BE2C (cell line): ENCODE data around the gene SNTA1.
A peak's percentile ranks its signal among the peaks of the same experiment; 100 is the strongest.
"Not testable (repeated sequence)": the region's sequence is repeated elsewhere in the genome, so short reads cannot be mapped to it uniquely, and the experiment has no call there.

Source experiments
- DNase-seq: peaks from one replicate; pipeline ENCODE4 v3.0.0-alpha.2; 2020
- H3K27me3 ChIP-seq: fragments of 250-450 bp; sonication (Bioruptor Pico); 2 replicates; pipeline ENCODE4 v1.5.1; 2020; ENCODE audit warnings: mild to moderate bottlenecking
- H3K36me3 ChIP-seq: fragments of 250-450 bp; sonication (Bioruptor Pico); 2 replicates; pipeline ENCODE4 v1.5.1; 2020; ENCODE audit warnings: mild to moderate bottlenecking
- H3K4me1 ChIP-seq: fragments of 250-450 bp; sonication (Bioruptor Pico); 2 replicates; pipeline ENCODE4 v1.5.1; 2020
- H3K4me3 ChIP-seq: 2 replicates; pipeline ENCODE4 v1.5.1; 2011; ENCODE audit warnings: low read depth, low read length
- H3K9me3 ChIP-seq: fragments of 250-450 bp; sonication (Bioruptor Pico); 2 replicates; pipeline ENCODE4 v1.5.1; 2020
- TF ChIP-seq, protein P1 (sequence below): IDR thresholded peaks from 2 replicates; pipeline ENCODE4 v1.5.1; 2012; ENCODE audit warnings: mild to moderate bottlenecking, low read depth, low read length

Gene SNTA1

DNA sequence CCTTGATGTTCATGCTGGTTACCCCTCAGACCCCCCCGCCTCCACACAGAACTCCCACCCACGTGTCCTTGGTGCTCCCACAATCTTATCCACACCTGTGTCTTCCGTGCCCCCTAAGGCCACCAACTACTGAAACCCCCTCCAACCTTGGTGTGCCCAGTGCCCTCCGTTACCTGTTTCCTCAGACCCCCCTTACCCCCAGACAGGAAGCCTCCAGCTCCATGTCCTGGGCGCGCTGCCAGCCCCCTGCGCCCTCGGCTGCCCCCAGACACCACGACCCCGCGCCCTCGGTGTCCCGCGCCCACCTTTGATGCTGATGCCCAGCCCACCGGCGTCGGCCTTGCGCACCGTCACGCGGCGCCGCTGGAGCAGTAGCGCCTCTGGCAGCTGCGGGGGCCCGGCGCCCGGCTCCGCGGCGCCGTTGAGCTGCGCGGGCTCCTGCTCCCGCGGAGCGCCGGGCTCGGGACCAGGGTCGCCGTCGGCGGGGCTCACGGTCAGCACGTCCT lies 504 bp downstream of the SNTA1 start:
- no peaks in the 10 kb centered on the region for H3K9me3 ChIP-seq
- peak; percentile 51 for DNase-seq
- no peaks in the 10 kb centered on the region; the same call in 1 of the 2 replicates for H3K4me1 ChIP-seq
- peaks cover 8% of the 10 kb centered on the region; the same call in 1 of the 2 replicates for H3K27me3 ChIP-seq
- TF ChIP-seq, protein P1, sequence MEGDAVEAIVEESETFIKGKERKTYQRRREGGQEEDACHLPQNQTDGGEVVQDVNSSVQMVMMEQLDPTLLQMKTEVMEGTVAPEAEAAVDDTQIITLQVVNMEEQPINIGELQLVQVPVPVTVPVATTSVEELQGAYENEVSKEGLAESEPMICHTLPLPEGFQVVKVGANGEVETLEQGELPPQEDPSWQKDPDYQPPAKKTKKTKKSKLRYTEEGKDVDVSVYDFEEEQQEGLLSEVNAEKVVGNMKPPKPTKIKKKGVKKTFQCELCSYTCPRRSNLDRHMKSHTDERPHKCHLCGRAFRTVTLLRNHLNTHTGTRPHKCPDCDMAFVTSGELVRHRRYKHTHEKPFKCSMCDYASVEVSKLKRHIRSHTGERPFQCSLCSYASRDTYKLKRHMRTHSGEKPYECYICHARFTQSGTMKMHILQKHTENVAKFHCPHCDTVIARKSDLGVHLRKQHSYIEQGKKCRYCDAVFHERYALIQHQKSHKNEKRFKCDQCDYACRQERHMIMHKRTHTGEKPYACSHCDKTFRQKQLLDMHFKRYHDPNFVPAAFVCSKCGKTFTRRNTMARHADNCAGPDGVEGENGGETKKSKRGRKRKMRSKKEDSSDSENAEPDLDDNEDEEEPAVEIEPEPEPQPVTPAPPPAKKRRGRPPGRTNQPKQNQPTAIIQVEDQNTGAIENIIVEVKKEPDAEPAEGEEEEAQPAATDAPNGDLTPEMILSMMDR: no peak
- H3K4me3 ChIP-seq: peak overlapping the region; percentile 73
- no peaks in the 10 kb centered on the region for H3K36me3 ChIP-seq

DNA sequence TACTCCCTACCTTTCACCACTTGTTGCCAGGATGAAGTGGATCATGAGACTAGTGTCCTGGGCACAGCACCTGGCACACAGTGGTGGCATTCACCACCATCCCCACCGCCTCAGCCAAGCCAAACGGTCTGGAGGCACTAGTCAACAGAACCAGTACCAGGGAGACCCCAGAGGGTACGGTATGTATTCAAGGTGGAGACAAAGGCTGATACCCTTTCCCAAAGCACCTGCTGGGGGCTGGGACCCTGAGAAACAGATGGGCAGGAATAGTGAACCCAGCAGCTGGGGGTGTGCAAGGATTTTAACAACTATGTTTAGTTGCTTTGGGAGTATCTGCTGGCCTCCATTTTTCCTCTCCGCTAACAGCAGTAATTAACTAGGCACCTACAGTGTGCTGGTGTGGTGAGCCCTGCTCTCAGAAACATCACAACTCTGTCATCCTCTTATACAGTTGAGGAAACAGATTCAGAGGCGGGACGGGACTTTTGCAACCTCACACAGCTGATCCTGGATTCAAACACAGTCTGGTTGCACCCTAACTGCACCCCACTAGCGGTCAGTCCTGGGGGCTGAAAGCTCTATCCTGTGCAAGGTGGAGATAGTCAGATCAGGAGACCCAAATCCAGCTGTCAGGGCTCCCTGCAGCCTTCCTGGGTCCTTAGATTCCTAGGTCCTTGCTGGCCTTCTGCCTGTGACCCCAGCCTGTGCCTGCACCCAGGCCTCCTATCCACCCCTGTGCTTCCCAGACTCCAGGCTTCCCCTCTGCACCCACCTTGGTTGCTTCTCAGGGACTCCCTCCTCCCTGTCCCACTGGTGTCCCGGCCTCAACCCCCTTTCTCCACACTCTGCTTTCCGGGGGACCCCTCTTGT lies 1.2 kb downstream of the SNTA1 start:
- peak overlapping the region; percentile 73 for H3K4me3 ChIP-seq
- TF ChIP-seq, protein P1: no peak
- no peaks in the 10 kb centered on the region for H3K36me3 ChIP-seq
- peaks cover 8% of the 10 kb centered on the region; the same call in 1 of the 2 replicates for H3K27me3 ChIP-seq
- no peaks in the 10 kb centered on the region; the same call in 1 of the 2 replicates for H3K4me1 ChIP-seq
- no peak for DNase-seq
- H3K9me3 ChIP-seq: no peaks in the 10 kb centered on the region

DNA sequence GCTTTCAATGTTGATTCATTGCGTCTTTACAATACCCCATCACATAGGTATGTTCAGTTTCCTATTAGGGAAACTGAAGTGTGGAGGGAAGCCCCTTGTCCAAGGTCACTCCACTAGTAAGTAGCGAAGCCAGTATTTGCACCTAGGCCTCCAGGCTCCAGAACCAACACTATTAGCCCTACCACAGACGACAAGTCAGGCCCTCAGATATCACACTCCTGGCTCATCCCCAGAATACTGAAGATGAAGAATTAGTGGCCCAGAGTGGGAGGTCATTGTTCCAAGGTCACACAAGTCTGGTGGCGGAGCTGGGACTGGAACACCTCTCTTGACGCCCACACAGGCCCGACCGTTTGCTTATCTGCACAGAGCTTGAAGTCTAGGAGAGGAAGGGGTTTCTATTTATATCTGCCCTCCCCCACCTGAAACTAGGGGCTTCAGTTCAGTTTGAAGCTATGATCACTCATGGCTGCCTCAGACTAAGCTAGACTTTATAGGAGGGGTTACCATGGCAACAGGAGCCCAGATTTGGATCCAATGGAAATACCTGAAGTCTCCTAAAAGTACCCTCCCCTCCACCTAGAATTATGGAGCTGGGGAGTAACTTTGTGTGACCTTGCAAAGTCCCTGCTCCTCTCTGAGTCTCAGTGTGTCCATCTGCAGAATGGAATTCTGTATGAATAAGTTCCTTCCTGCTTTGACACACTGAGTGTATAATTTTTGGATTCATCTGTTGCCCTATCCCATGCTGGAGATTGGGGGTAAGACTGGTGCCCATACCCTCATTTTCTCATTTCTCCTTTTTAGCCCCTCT lies 2.2 kb downstream of the SNTA1 start:
- Histone ChIP-seq H3K4me1 (no peaks in the 10 kb centered on the region; the same call in 1 of the 2 replicates), H3K9me3 (no peaks in the 10 kb centered on the region)

DNA sequence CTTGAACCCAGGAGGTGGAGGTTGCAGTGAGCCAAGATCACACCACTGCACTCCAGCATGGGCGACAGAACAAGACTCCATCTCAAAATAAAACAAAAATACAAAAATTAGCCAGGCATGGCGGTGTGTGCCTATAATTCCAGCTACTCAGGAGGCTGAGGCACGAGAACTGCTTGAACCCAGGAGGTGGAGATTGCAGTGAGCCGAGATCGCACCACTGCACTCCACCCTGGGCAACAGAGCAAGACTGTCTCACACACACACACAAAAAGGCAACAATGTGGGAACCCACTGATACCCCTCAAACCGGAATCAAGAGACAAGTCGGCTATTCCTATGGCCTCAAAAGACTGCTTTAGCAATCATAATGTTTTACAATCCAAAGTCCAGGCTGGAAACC lies 3.0 kb downstream of the SNTA1 start:
- not testable (repeated sequence) for H3K27me3 ChIP-seq, H3K4me3 ChIP-seq, H3K9me3 ChIP-seq, DNase-seq, H3K36me3 ChIP-seq, H3K4me1 ChIP-seq

More for the DNA sequence above, 2.2 kb downstream of the SNTA1 start:
- Histone ChIP-seq H3K27me3 (peaks cover 8% of the 10 kb centered on the region; the same call in 1 of the 2 replicates), H3K36me3 (no peaks in the 10 kb centered on the region), H3K4me3 (no peak overlapping the region)
- DNase-seq: no peak
- TF ChIP-seq, protein P1: no peak

DNA sequence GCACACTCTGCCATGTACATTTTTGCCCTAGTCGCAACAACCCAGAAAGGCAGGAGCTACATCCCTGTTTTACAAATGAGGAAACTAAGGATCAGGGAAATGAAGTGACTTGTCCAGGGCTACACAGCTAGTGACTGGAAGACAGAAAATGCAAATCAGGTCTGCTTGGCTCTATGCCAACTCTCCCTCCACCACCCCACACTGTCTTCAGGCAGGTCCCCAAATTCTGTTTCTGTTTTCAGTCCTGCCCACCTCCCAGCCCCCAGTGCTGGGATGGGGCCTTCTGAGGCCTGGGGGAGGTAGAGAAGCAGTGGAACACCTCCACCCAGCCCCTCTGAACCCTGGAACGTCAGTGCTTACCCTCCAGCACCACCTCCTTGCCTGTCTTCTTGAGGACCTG lies 5.1 kb downstream of the SNTA1 start:
- no peak for DNase-seq
- no peaks in the 10 kb centered on the region for H3K9me3 ChIP-seq
- no peak overlapping the region for H3K4me3 ChIP-seq
- no peaks in the 10 kb centered on the region for H3K36me3 ChIP-seq
- TF ChIP-seq, protein P1: no peak
- H3K4me1 ChIP-seq: no peaks in the 10 kb centered on the region; the same call in 1 of the 2 replicates
- H3K27me3 ChIP-seq: peaks cover 8% of the 10 kb centered on the region; the same call in 1 of the 2 replicates

DNA sequence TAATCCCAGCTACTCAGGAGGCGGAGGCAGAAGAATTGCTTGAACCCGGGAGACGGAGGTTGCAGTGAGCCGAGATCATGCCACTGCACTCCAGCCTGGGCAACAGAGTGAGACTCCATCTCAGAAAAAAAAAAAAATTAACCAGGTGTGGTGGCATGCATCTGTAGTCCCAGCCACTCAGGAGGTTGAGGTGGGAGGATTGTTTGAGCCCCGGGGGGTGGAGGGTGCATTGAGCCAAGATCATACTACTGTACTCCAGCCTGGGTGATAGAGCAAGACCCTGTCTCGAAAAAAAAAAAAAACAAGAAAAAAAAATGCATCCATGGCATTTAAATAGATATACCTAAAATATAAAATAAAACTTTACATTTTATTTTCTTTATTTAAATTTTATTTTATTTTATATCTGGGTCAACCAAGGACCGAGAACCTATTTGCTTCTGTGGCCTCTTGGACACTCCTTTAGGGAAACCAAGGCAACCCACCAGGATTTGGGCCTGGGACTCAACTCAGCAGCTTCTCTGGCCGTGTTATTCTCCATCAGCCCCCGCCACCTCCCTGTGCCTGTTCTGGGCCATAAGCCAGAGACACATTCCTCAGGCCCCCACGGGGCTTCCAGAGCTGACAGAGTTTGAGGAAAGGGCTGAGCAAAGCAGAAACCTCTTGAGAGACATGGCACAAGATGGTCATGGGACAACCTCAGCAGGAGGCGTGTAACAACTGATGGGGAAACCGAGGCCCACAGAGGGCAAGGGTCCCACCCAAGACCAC lies 6.2 kb downstream of the SNTA1 start:
- no peak for DNase-seq
- no peaks in the 10 kb centered on the region for H3K9me3 ChIP-seq
- H3K4me1 ChIP-seq: no peaks in the 10 kb centered on the region
- no peaks in the 10 kb centered on the region for H3K27me3 ChIP-seq
- H3K36me3 ChIP-seq: no peaks in the 10 kb centered on the region
- no peak overlapping the region for H3K4me3 ChIP-seq
- TF ChIP-seq, protein P1: no peak
